ENCODE measurements around the gene SLC39A2.
"Not testable (repeated sequence)": the region's sequence is repeated elsewhere in the genome, so short reads cannot be mapped to it uniquely, and the experiment has no call there.

SLC39A2 gene

DNA sequence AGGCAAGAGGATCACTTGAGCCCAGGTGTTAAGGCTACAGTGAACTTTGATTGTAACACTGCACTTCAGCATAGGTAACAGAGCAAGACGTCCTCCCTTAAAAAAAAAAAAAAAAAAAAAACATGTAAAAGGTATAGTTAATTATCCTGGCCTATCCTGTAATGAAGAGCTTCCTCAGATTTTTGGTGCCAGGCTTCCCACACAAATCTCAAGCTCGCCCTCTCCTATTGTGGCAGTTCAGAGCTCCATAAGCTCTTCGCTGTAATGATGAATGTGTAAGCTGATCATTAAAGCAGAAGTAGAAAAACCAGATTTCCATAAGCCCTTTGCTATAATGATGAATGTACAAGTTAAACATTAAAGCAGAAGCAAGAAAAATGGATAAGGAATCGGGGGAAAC is 2.0 kb upstream of the SLC39A2 start:
- DNase-seq, result no peak

DNA sequence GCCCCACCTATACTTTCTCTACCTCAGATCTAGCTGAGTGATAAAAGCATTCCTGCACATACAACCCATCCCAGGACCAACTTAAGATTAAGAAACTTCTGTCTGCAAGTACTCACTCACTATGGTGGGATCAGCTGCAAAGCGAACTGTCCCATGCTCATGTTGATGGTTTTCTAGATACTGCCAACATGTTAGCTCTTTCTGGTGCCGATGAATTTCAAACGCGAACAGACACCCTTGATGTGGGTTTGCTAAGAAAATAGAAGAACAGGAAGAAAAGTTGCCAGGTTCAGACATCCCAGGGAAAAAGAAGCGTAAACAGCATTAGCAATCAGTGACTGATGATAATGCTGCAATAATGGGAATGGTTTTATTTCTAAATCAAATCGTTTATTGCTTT is 1.5 kb upstream of the SLC39A2 start:
- no peak for DNase-seq

DNA sequence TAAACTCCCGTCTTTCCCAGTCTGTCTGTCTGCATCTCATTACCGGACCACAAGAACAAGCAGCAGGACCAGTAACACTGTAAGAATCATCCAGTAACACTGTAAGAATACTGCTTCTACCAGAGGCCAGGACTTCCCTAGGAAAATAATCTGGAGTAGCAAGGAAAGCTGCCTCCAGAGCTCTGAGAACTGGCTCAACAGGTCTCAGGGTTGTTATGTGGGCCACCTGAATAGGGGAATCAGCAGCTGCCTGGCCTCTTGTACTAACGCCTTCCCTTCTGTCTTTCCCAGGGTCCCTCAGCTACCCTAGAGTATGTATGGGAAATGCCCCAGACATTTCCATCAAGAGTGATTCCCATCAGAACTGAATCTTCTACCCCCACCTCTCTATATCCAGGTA is 954 bp upstream of the SLC39A2 start:
- no peak for DNase-seq

DNA sequence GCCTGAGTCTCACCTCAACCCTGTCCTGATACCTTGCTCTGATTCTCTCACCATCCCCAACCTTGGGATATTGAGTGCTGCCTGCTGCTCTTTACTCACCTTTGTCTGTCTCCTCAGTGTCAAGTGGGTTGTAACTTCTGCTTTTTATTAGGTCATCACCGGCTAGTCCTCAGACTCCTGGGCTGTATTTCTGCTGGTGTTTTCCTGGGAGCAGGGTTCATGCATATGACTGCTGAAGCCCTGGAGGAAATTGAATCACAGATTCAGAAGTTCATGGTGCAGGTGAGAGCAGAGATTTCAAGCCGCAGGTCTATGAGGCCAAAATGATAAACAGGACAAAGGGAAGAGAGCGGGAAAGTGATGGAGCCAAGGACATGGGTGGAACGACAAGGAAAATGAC is 498 bp downstream of the SLC39A2 start:
- DNase-seq, result no peak

GRCh38 chr14:21001218-21001617 is 2.1 kb downstream of the SLC39A2 start:
- DNase-seq, result no peak

- DNase-seq, result no peak
Observed at GRCh38 chr14:21003788-21004346, 4.8 kb downstream of the SLC39A2 start.

DNA sequence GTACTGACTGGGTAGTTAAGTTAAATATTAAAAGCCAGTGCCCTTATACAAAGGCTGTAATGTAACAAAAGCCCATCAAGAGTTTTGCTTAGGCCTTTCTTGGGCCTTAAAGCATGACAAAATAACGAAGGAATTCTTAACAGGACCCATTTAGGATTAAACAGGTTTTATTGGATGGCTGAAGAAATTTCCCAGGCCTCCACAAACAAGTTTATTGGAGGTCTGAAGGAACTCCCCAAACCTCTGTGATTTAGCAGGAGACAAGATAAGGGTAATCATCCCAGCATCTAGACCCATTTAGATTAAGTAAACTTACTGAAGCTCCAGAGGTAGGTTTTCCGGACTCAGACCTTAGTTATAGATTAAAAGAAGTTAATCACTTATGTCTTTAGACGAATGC is 10.6 kb downstream of the SLC39A2 start:
- DNase-seq, result not testable (repeated sequence)

- no peak for DNase-seq
Observed at GRCh38 chr14:21011136-21011535, 12.0 kb downstream of the SLC39A2 start.

DNA sequence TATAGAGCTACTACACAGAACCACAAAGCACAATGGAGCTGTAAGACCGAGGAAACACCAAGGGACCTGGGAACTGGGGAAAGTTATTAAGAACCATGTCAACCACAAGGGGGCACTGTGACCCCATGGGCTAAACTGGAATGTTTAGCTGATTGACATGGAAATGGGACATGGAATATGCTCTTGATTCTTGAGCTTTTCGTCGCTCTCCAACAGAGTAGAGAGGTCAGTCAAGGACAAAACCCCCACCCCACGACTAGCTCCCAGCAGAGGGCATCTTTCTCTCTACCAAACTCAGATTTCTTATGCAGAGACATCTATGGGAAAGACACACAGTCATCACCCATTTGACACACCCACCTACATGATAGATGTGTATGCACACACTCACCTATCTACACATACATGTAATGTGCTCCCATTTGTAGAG is 15.7 kb downstream of the SLC39A2 start:
- DNase-seq, result peak; percentile 54 to 83 (median 67)

GRCh38 chr14:21015312-21015711 is 16.2 kb downstream of the SLC39A2 start:
- DNase-seq, result no peak

DNA sequence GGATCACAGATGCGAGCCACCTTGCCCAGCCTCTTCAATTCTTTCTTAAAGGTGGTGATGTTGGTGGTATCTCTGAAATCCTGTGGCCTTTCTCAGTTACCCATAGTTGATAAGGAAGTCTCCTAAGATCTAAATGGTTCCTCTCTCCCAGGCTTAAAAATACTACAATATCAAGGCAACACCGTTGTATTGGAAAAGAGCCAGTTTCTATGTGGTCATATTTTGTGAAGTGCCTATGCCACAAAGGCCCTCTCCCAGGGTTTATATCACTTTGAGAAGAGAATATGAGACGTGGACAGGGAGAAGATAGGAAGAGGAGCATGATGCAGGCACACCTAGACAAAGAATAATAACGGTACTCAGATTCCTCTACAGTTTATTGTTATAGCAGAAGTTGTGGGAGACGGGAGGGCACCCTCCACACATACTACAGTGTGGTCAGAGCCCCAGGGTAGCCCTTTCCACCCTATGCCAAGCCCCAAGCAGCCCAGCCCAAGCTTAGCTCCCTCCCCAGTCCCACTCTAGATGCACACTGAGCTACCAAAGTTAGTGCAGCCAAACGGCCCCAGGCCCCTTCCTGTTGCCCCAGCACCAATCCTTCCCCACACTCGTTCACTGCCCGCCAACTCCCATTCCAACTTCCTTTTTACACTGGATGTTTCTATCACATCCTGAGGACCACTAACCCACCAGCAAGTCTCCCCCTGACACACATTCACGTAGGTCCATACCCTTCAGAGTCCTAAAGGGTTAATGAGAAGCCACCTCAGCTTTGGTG is 17.5 kb downstream of the SLC39A2 start:
- DNase-seq, result no peak

GRCh38 chr14:21017528-21018245 is 18.6 kb downstream of the SLC39A2 start:
- DNase-seq, result no peak

- no peak for DNase-seq
Observed at GRCh38 chr14:21018286-21018685, 19.2 kb downstream of the SLC39A2 start.

DNA sequence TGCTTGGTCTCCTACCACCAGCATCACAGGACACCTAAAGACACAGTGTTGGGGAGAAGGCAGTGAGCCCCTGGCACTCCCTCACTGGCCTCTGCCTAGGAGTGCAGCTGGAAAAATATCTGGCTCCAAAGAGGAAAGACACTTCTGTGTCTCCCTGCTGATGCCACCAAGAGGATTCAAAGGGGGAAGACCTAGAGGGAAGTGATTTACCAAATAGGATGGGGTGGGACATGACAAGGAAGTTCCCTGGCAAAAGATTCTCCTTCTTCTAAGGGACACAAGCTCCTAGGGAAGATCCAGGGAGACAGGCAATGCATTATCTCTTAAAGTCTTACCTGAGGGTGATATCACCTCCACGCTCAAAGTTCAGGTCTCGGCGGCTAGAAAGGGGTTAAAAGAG is 19.7 kb downstream of the SLC39A2 start:
- DNase-seq, result no peak

DNA sequence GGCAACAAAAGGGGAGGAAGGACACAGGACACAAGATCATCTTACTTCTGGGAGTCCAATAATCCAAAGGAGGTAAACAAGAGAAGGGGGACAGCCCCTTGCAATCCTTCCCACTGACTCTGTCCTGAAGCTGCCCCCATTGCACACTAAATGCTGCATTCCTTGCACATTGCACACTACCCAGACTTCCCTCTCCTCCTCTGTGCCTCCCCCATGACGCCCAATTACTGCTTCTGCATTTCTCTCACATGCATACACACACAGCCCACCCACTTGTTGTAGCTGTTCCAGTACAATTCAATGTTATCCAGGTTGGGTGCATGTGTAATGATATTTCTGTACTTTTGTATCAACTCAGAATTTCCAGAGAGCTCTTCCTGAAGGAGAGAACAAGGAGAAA is 20.3 kb downstream of the SLC39A2 start:
- no peak for DNase-seq

DNA sequence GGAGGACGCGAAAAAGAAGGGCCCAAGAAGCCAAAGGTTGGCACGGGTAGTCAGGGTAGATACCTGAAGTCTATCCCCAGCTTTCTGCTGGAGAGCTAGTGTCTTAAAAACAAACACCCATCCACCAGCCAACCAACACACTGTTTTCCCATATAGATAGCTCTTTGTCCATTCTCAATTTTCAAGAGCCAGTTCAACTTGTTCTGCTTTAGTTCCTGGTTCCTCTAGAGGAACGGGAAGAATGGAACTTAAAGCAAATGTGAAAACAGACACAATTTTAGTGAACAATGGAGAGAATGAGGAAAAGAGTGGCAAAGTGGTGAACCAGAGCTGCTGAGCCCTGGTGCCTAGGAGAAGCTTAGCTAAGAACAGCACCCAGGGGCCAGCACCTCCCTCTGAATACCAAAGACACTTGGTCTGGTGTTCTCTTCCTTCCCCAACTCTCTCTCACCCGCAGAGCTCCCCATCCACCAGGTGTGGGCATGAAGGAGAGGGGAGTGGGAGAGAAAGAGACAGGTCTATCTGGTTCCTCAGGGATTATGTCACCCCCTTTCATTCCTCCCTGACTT is 22.0 kb downstream of the SLC39A2 start:
- DNase-seq, result no peak

- no peak for DNase-seq
Observed at GRCh38 chr14:21022686-21023085, 23.6 kb downstream of the SLC39A2 start.

GRCh38 chr14:21023174-21023573 is 24.1 kb downstream of the SLC39A2 start:
- DNase-seq, result no peak

DNA sequence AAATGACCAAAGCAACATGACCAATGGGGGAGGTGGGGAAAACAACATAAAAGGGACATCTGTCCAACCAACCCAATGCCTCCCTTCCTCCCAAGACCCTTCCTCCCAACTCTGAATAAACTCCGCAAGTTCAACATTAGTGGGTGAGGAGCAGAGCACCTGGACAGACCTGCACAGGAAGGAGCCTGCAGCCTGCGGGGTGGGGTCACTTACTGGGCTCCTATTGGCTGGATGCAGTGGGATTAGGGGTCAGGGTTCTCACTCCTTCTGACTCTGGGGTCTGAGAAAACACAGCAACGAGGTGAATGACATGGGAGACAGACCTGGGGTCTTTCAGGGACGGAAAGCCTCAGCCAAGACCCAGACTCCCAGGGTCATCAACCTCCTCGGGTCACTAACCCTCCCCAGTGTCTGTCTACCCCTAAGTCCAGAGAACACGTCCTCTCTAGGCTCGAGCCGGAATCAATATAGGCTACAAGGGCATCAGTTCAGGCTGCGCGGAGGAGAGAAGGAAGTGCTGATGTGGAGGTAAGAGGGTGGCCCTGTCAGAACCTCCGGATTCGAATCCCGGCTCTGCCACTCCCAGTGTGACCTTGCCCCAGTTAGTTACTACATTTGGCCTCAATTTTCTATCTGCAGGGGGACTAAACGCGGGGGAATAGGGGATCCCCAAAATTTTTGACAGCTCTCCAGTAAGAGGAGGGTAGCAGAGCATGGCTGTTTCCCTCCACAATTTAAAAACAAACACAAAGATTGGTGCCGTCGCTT is 24.9 kb downstream of the SLC39A2 start:
- no peak for DNase-seq

DNA sequence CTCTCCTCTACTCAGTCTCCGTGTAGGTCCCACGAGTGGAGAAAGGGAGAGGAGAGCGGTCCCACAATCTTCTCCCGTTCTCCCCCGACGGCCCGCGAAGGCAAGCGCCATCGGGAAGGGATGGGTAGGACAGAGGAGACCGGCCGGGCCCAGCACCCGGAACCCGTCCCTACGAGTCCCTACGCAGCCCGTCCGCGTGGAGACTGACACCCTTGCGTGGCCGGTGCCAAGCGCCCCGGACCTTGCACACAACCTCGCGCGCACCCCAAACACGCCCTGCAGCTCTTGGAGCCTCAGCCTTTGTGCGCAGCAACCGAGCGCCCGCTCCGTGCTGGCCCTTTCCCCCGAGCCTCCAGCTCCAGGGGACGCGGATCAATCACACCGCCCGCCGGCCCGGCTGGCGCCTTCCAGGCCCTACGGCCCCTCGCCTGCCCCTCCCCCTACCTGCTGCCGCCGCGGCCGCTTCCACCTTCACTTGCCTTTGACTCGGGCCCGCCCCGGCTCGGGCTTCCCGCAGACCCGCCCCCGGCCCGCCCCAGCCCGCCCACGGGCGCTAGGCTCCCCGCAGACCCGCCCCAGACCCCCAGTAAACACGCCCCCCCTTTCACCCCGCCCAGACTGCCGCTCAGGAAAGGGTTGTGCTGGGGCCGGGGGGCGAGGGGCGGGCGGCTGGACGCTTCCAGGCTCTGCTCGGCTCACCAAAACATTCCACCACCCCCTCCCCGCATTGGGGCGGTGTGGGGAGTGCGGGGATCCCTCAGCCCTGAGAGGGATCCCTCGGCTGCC is 25.7 kb downstream of the SLC39A2 start, which contains the start of gene NDRG2:
TSS of gene NDRG2 (minus strand) at position 477 of the 786 bp plus-strand sequence. CDS start 1,746 bp downstream, outside the sequence.
- peak; percentile 59 to 78 (median 73) for DNase-seq

DNA sequence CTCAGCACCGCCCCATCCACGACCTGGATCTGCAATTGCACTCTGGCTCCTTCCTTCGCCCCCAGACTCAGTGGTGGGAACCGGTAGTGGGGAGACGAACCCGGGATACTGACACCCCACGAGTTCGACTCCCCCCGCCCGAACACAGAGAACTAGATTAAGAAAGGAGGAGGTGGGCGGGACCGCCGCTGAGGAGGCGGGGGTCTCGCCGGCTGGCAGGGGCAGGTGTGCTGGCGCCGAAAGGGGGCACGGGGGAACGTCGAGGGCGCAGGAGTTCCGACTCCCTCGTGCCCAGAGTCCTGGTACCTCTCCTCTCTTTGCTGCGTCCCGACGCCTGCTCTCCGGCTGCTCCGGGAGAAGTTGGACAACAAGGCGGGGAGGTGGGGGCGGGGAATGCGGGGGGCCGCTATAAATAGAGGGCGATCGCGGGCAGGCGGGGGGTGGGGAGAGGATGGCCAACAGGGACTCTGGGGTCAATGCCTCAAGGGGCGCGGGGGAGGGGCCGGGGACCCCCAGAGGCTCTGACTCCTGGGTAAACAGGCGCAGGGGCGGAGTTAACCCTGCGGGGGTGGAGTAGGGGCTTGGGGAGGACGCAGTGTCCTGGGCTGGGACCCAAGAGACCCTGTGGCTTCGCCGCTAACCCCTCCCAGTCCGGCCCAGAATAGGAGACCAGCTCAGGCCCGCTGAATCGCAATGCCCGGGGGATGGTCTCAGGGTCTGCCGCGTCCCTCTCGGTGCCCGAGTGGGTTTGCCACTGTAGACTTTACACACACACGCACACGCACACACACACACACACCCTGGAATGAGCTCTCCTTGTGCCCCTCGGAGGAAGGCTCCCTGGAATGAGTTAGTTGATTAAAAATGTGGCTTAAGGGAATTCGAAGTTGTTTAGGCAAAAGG is 26.5 kb downstream of the SLC39A2 start:
- no peak for DNase-seq
